HG02884 (cell line): ENCODE data around the gene NIPAL4.
"Not testable (repeated sequence)": the region's sequence is repeated elsewhere in the genome, so short reads cannot be mapped to it uniquely, and the experiment has no call there.

Source experiments
- ATAC-seq: cut with Tn5 transposase; IDR thresholded peaks from one replicate; pipeline ENCODE4 v1.9.1; 2021; ENCODE audit warnings: mild to moderate bottlenecking, moderate library complexity; ENCODE audit not compliant: unreplicated experiment

The NIPAL4 gene

DNA sequence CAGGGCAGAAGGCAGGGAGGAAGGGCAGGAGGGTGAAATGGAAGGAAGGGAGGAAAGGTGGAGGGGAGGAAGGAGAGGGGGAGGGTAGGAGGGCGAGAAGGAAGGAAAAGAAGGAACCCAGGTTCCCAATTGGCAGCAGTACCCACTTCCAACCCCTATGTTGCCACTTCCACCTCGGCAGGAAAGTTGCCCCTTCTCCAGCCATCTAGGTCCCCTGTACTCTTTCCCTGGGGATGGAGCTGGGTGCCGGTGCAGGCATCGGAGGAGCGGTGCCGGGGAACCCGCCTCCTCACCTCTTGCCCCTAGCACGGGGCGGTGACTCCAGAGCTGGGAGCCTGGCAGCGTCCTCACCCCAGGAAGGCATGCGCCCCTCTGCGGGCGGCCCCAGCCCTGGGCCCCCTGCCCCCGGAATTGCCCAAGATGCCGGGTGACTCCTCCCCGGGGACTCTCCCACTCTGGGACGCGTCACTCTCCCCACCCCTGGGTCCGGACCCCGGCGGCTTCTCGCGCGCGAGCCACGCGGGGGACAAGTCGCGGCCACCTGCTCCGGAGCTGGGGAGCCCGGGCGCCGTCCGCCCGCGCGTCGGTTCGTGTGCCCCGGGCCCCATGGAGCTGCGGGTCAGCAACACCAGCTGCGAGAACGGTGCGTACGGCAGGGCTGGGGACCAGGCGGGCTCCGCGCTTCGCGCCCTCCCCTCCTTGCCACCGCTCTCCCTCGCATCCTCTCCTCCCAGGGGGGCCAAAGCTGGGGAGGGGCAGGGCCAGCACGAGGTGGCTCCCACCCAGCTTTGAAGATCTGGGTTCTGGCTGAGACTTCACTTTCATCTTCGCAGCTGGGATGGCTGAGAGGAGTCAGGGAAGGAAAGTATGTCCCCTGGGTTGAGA is at the start of gene NIPAL4:
TSS of gene NIPAL4 (plus strand) at position 499 of the 885 bp plus-strand sequence. CDS start at position 607, 108 bp downstream.
- ATAC-seq, result no peak

DNA sequence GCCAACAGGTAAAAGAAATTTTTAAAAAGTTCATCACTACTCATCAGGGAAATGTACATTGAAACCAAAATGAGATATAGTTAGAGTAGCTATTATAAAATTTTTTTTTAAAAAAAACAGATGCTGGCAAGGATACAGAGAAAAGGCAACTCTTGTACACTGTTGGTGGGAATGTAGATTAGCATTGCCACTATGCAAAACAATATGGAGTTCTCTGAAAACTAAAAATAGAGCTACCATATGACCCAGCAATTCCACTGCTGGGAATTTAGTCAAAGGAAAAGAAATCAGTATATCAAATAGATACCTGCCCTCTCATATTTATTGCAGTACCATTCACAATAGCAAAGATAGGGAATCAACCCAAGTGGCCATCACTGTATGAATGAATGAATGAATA is 44.2 kb upstream of the NIPAL4 start:
- no peak for ATAC-seq

DNA sequence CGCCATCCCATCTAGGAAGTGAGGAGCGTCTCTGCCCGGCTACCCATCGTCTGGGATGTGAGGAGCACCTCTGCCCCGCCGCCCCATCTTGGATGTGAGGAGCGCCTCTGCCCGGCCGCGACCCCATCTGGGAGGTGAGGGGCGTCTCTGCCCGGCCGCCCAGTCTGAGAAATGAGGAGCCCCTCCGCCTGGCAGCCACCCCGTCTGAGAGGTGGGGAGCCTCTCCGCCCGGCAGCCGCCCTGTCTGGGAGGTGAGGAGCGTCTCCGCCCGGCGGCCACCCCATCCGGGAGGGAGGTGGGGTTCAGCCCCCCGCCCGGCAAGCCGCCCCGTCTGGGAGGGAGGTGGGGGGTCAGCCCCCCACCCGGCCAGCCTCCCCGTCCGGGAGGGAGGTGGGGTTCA is 40.5 kb upstream of the NIPAL4 start:
- ATAC-seq, result not testable (repeated sequence)

DNA sequence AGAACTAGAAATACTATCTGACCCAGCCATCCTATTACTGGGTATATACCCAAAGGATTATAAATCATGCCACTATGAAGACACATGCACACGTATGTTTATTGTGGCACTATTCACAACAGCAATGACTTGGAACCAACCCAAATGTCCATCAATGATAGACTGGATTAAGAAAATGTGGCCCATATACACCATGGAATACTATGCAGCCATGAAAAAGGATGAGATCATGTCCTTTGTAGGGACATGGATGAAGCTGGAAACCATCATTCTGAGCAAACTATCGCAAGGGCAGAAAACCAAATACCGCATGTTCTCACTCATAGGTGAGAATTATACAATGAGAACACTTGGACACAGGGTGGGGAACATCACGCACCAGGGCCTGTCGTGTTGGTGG is 30.1 kb upstream of the NIPAL4 start:
- not testable (repeated sequence) for ATAC-seq

DNA sequence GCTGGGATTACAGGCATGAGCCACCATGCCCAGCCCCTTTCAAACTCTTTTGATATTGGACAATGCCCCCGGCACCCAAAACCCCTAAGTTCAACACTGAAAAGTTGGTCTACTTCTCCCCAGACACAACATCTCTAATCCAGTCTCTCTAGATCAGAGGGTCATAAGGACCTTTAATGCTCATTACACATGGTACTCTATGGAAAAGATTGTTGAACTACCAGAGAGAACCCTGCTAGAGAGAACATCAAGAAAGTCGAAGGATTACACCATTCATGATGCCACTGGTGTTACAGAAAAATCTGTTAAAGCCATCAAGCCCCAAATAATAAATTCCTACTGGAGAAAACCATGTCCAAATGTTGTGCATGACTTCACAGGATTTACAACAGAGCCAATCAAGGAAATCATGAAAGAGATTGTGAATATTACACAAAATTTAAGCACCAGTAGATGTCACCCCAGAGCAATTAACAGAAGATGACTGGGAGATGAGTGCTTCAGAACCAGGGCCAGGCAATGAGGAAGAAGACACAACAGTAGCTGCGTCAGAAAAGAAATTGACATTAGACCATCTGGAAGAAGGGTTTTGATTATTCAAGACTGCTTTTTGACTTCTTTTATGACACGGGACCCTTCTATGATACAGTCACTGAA is 28.3 kb upstream of the NIPAL4 start:
- peak; percentile 81 for ATAC-seq

DNA sequence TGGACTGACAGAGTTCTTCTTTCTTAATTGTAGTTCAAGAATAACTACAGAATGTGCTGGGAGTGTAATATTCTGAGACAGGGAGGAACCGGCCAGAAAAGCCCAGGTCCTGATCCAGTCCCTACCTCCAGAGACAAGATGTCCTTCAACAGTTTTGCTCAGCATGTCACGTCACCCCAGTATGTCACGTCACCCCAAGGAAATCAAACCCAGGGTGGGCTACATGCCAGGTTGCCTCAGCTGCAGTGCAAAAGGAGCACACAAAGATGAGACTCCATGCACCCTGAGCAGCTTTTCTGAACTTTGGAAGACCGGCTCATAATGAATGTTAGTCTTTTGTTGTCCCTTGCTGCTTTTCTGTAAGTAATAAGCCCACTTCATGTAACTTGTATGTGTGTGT is 25.9 kb upstream of the NIPAL4 start:
- ATAC-seq, result no peak

DNA sequence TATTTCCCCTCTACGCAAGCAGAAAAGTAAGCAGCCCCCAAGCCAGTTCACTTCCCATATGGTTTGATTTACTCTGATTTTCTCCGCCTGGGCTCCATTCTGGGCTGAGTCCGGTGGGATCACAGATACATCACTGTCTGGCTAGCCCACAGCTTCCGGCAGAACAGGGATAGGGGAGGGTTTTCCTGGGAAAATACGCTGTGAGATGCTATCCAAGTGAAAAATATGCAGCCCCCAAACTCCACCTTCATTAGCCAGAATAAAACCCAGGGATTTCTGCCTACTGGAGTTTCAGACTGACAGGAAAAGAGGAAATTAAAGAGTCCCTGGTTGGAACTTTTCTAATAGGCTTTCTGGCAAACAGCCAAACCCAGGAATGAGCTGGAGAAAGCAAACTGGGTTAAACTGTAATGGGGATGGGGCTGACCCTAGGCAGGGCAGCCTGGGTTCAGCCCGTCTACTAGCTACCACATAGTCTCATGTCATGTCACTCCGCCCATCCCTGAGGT is 16.9 kb upstream of the NIPAL4 start:
- ATAC-seq, result no peak

DNA sequence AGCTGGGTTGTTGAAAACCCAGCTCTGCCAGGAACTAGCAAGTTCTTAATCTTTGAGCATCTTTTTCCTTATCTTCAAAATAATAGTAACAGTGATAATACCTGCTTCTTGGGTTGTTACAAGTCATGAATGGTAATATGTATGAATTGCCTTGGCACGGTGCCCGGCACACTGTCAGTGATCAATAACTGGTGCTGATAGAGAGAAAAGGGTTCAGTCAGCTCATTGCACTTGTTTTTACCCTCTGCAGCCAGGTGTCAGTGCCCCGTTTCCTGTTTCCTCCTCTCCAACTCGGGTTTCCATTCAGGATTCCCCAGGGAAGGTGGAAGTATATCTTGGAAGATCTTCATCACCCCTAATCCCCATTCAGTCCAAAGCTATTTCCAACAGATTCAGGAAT is 15.8 kb upstream of the NIPAL4 start:
- ATAC-seq, result no peak

DNA sequence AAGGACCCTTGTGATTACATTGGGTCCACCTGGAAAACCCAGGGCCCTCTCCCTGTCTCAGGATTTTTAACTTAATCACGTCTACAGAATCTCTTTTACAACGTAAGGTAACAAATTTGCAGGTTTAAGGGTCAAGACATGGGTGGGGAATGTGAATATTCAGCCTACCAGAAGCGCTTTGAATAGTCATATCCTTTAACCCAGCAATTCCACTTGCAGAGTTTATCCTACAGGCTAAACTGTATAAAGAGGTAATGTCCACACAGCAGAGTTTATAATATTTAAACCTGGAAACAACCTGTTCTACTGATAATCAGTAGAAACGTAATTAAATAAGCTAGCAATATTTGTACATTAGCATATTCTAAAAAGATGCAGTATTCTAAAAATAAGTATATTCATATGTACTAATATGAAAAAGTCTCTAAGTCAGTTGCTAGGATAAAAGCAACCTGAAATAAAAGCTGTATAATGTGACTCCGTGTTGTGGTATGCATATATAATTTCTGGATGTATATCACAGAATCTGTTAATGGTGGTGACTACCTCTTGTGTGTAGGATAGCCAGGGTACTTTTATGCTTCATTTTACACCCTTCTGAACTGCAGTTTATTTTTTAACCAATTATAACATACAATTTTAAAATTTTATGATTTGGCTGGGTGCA is 14.1 kb upstream of the NIPAL4 start:
- ATAC-seq, result no peak

DNA sequence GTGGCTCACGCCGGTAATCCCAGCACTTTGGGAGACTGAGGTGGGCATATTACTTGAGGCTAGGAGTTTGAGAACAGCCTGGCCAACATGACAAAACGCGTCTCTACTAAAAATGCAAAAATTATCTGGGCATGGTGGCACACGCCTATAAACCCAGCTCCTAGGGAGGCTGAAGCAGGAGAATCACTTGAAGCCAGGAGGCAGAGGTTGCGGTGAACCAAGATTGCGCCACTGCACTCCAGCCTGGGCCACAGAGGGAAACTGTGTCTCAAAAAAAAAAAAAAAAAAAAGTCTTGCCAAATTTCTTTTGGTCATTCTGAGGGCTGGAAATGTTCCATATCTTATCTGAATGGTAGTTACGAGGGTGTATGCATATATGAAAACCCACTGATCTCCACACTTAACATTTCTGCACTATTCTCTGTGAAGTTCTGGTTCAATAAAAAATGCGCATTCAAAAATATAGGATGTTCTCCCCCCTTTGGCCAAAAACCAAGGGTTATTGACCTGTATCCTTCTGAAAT is 13.5 kb upstream of the NIPAL4 start:
- ATAC-seq, result no peak

DNA sequence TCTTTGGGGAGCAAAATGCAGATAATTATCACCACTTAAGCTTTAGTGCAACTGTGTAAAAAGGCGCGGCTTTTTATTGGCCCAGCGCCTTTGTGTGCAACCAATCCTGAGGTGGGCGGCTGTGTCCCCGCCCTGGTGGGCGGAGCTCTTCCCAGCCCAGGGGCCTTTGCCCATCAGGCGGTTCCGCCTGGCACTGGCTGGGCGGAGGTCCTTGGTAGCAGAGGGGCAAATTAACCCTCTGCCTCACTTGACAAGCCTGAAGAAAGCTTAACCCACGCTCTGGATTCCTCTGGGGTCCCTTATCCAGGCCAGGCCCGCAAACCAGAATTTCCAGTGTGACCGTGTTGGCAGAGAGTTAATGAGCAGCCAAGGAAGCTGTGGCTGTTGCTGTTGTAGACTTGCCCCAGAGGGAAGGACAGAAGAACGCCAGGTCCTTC is 12.8 kb upstream of the NIPAL4 start:
- no peak for ATAC-seq

DNA sequence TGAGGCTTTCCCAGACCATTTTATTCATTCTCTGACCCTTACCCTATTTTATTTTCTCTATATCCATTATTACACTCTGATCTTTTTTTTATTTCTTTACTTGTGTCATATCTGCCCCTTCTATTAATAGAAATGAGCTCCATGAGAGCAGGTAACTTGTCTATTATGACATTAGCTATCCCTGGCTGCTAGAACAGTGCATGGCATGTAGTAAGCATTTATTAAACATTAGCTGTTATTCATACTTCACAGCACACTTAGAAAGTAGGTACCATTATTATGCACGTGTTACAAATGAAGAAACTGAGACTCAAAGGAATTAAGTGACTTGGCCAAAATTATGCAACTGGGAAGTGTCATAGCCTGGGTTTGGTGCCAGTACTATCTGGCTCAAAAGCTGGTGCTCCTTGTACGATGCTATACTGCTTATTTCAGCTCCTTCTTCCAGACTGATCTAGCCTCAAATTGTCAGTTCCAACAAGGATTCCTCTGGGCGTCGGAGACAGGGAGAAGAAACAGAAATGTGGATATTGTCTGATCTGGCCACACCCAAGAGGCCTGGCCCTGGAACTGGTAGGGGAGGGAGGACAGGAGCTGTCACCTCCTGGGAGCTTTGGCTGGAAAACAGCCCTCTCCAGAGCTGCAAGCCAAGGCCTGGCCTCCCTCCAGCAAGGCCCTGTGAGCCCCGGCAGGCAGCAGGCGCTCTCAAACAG is 10.8 kb upstream of the NIPAL4 start:
- no peak for ATAC-seq

DNA sequence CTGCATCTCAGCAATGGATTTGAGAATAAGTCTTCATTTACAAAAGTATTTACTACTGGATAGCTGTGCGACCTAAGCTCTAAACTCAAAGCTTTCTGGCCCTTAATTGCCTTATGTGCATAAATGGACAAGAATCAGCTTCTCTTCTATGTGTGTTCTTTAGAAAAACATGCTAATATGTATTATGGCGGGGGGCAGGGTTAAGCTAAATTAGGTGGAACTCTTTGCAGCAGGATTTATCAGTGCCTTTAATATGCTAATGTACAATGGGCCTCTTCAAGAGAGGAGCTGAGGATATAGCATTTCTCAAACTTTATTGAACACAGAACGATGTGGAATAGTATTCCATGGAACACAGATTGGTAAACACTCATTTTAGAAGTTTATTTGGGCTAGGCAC is 10.0 kb upstream of the NIPAL4 start:
- ATAC-seq, result no peak

DNA sequence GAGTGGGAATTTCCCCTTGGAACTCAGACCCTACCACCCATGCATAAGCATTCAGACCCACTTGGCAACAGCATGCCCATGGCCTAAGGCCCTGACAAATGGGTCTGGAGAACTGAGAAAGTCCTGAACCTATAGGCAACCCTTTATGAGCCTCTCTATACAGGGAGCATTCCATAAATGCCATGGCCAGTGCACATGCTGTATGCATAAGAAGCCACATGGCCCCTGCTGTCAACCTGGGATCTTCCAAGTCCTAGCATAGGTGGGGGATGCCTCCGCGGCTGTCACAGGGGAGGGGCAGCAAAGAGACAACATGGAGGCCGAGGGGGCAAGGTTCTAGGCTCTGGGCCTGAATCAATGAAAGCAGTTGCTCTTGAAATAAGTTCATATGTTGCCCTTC is 8.2 kb upstream of the NIPAL4 start:
- no peak for ATAC-seq

DNA sequence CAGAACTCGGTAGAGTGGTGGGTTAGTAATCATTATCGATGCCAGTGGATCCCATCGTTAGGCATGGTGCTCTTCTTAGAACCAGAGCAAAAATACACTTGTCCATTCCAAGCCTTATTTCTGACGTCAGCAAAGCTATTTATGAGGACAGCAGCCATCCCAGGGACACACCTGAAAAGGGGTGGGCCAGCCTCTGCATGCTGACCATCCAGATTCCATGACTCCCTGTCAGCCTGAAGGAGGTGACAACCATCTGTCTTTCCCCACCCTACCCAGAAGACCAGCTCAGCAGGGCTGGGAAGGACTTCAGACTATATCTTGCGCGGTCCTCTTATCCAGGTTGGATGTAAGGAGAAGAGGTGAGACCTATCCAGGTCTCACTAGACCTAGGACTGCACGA is 5.7 kb upstream of the NIPAL4 start:
- no peak for ATAC-seq

DNA sequence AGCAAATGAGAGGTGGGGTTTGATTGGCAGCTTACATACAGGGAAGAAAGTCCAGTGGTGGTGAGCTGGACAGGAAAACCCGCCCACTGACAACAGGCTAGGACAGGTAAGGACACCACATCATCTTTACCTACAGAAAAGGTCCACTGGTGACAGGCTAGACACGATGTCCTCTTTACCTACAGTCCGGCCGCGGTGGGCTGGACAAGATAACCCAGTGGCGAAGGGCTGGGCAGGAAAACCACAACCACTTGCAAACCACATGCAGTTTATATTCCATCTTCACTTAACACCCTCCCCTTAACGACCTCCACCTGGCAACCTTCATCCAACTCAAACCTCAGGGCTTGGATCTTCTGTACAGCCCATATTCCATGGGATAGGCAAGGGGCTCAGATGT is 5.0 kb upstream of the NIPAL4 start:
- ATAC-seq, result no peak

DNA sequence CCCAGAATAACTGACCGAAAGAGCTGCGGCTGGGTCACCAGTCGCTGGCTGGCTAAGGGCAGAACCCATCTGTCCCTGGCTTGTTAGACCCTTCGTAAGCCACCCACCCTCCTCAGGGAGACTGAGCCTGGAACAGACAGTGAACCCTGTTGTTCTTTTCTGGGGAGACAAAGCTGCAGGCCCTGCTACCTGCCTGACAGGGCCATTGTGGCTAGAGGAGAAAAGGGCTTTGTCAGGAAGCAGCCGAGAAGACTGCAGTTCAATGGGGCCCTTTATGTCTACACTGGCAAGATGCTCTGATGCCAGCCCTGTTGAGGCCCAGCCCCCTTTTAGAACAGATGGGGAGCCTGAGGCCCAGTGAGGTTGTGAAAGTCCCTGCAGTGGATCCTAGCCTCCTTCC is 3.7 kb upstream of the NIPAL4 start:
- ATAC-seq, result no peak

DNA sequence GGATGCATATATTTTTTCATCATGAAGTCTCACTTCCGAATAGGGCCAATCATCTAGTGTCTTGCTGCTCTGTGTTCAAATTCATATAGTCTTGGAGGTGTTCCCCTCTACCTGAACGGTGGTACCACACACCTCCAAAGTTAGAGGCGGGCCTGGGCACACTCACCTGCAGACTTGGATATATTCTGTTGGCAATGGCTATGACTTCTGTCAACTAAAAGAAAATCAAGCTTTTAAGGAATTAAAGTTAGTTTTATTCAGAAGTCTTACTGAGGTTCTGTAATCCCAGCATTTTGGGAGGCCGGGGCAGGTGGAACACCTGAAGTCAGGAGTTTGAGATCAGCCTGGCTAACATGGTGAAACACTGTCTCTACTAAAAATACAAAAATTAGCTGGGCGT is 2.6 kb upstream of the NIPAL4 start:
- no peak for ATAC-seq

DNA sequence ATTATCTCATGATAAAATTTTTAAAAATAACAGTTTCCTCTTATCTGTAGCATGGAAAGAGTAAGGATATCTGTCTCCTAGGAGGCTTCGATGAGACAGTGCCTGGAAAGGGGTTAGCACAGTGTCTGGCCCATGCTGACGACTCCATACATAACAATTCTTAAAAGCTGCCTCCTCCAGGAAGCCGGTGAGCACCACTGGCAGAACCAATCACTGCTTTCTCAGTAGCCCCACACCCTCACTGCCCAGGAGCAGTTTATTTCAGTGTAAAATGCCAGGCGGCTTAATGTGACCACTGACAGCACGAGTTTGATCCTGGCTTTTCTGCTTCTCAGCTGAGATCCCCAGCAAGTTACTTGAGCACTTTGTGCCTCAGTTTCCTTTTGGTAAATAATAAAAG is 1.2 kb upstream of the NIPAL4 start:
- ATAC-seq, result no peak

DNA sequence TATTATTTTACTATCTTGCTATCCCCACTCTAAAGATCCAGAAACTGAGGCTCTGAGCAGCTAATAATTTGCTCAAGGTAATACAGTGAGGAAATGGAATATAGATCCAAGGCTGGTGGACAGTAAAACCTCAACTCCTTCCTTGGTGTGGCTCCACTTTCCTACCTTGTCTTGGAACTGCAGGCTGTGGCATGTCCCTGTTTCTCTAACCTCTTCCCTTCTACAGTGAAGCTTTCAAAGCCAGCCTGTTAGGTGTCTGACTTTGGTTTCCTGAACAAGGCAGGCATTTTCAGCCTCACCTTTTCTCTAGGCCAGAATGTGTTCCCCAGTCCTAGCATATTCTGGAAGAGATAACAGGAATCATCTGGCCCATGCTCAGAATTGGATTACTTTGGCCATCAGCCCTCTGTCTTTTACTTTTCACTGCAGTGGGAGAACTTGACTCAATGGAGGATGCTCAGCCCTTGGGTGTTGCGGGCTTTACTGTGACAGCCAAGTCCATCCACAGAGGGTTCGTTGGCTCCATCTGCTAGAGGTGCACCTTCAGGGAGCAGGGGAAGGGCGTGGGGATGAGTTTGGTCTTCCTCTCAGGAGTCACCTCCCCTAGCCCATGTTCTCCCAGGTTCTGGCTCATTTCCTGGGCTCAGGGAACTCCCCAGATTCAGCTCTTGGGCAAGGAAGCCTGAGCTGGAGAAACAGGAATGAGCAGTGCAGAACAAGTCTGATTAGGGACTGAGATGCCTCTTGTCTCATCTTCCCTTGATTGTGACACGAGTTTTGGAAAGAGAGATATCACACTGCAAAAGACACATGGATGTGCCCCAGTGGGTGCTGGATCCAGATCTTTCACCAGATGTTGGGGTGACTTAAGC is 1.1 kb downstream of the NIPAL4 start:
- ATAC-seq, result no peak
